ENCODE data around the gene TRIOBP. TPM values are rescaled to one million over a fixed set of nuclear protein-coding genes. Genes with fewer than 3 reads are reported as not detected.
A peak's percentile ranks its signal among the peaks of the same experiment; 100 is the strongest.

The TRIOBP gene
- total RNA-seq, 1 donor from 2014 or later, result 33.7 TPM

DNA sequence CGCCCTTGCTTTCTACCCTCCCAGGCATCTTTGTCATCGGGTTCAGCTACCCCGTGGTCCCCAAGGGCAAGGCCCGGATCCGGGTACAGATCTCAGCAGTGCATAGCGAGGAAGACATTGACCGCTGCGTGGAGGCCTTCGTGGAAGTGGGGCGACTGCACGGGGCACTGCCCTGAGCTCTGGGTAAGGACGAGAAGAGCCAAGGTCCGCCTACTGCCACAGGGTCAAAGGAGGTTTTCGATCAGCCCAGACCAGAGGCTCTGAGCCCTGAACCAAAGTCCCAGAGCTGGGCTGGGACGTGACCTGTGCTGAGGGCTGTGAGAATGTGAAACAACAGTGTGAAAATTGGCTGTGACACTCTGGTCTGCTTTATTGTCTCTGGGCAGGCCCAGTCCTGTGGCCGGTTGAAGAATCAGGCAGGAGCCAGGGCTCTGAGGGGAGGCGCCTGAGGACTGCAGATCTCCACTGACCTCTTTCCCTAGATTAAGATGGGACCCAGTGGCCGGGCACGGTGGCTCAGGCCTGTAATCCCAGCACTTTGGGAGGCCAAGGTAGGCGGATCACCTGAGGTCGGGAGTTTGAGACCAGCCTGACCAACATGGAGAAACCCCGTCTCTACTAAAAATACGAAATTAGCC, 119.8 kb downstream of the TRIOBP start:
- Mint-ChIP-seq H3K4me3 (ENCODE audit: unreplicated experiment) (no peak overlapping the region), H3K9me3 (ENCODE audit: unreplicated experiment) (peaks cover 4% of the 10 kb centered on the region), H3K27me3 (ENCODE audit: unreplicated experiment) (peaks cover 10% of the 10 kb centered on the region), H3K36me3 (ENCODE audit: unreplicated experiment) (no peaks in the 10 kb centered on the region), H3K4me1 (ENCODE audit: low read depth, unreplicated experiment) (peaks cover 2% of the 10 kb centered on the region), H3K27ac (ENCODE audit: unreplicated experiment) (no peak overlapping the region)
- TF ChIP-seq, protein P1, sequence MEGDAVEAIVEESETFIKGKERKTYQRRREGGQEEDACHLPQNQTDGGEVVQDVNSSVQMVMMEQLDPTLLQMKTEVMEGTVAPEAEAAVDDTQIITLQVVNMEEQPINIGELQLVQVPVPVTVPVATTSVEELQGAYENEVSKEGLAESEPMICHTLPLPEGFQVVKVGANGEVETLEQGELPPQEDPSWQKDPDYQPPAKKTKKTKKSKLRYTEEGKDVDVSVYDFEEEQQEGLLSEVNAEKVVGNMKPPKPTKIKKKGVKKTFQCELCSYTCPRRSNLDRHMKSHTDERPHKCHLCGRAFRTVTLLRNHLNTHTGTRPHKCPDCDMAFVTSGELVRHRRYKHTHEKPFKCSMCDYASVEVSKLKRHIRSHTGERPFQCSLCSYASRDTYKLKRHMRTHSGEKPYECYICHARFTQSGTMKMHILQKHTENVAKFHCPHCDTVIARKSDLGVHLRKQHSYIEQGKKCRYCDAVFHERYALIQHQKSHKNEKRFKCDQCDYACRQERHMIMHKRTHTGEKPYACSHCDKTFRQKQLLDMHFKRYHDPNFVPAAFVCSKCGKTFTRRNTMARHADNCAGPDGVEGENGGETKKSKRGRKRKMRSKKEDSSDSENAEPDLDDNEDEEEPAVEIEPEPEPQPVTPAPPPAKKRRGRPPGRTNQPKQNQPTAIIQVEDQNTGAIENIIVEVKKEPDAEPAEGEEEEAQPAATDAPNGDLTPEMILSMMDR (IDR thresholded peaks at IDR 0.05; ENCODE audit: partially characterized antibody, unreplicated experiment), result no peak
- DNase-seq, result no peak

DNA sequence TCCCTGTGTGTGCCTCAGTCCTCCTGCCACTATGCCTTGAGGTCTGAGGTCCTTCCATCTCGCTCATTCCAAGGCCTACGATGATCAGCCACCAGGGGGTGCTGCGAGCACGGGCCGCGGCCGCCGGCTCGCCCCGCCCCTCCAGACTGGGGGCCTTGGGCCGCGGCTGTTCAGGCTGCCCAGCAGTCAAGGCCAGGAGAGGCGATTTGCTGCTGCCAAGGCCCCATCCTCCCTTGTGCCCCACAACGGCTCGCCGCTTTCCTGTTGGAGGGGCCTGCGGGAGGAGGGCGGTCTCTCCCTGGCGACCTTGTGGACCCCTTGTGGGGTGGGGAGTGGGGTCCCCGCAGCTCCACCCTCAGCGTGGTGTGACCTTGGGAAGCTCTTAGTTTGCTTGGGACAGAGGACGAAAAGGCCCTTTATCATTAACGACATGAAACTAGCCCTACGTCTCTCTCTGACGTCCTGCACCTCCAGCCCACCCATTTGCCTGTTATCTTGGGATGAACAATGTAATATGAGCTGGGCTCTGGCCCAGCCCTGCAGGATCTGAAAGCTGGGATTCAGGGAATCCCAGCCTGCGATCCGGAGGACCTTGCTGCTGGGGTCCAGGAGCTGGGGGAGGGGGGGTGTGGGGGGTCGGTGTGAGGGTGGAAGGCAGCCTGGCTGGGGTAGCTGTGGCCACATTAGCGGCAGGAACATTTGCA, 121.0 kb downstream of the TRIOBP start:
- TF ChIP-seq, protein P1 (IDR thresholded peaks at IDR 0.05; ENCODE audit: partially characterized antibody, unreplicated experiment), result peak; percentile 96
- H3K27ac Mint-ChIP-seq (ENCODE audit: unreplicated experiment), result peak overlapping the region; percentile 22

DNA sequence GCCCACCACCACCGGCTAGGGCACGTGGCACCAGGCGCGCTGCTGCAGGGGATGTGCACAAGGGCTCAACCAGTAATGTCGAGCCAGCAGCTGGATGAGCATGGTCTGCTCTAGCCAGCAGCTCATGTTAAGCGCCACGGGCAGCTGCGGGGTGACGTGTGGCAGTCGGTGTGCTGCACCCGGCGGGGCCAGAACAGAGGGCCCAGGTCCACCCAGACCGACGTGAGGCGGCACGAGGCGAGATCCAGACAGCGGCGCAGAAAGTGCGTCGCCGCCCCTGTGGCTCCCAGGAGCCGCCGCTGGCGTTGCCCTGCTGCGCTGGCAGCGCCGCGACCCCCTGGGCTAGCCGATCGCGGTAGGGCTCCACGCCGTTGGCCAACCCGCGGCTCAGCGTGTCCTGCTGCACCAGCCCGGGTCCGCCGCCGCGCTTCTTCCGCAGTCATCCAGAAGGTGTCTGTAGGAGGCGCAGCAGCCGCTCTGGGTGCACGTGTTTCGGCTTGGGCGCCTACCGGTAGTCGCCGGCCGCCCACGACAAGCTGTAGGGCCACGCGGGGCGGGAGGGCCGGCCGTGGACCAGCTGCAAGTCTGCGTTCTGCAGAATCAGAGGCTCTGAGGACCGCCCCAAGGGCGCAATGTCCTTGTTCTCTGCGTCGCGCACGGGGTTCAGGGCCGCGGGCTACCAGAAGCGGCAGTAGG, 121.7 kb downstream of the TRIOBP start:
- Mint-ChIP-seq H3K27ac (ENCODE audit: unreplicated experiment) (no peak overlapping the region), H3K27me3 (ENCODE audit: unreplicated experiment) (peaks cover 18% of the 10 kb centered on the region), H3K9me3 (ENCODE audit: unreplicated experiment) (peaks cover 8% of the 10 kb centered on the region), H3K4me3 (ENCODE audit: unreplicated experiment) (peak overlapping the region; percentile 73), H3K4me1 (ENCODE audit: low read depth, unreplicated experiment) (peaks cover 6% of the 10 kb centered on the region), H3K36me3 (ENCODE audit: unreplicated experiment) (no peaks in the 10 kb centered on the region)
- peak; percentile 77 for DNase-seq
- TF ChIP-seq, protein P1 (IDR thresholded peaks at IDR 0.05; ENCODE audit: partially characterized antibody, unreplicated experiment), result peak; percentile 13

More for the DNA sequence above, 121.0 kb downstream of the TRIOBP start:
- H3K36me3 Mint-ChIP-seq (ENCODE audit: unreplicated experiment), result no peaks in the 10 kb centered on the region
- H3K4me3 Mint-ChIP-seq (ENCODE audit: unreplicated experiment), result peak overlapping the region; percentile 61
- DNase-seq, result peak; percentile 92
- H3K9me3 Mint-ChIP-seq (ENCODE audit: unreplicated experiment), result peaks cover 6% of the 10 kb centered on the region
- H3K27me3 Mint-ChIP-seq (ENCODE audit: unreplicated experiment), result peaks cover 14% of the 10 kb centered on the region
- peaks cover 6% of the 10 kb centered on the region for H3K4me1 Mint-ChIP-seq (ENCODE audit: low read depth, unreplicated experiment)

DNA sequence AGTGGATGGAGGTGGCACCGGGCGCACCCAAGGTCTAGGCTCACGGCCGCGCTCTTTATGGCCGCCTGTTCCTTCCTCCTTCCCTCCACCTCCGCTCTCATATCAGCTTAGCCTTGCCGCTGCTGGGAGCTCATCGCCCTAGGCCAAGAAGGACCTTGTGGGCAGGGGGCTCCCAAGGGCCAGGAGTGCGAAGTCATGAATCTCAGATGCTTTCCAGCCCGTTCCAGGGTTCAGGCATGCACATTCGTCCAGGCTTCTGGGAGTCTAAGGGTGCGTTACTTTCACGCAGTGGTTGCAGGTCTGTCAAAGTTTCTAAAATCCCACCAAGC, 122.2 kb downstream of the TRIOBP start:
- Mint-ChIP-seq H3K4me3 (ENCODE audit: unreplicated experiment) (peak overlapping the region; percentile 73), H3K27ac (ENCODE audit: unreplicated experiment) (peak overlapping the region; percentile 59), H3K36me3 (ENCODE audit: unreplicated experiment) (no peaks in the 10 kb centered on the region), H3K4me1 (ENCODE audit: low read depth, unreplicated experiment) (peaks cover 6% of the 10 kb centered on the region), H3K9me3 (ENCODE audit: unreplicated experiment) (peaks cover 8% of the 10 kb centered on the region), H3K27me3 (ENCODE audit: unreplicated experiment) (peaks cover 21% of the 10 kb centered on the region)
- TF ChIP-seq, protein P1 (IDR thresholded peaks at IDR 0.05; ENCODE audit: partially characterized antibody, unreplicated experiment), result no peak
- no peak for DNase-seq
